Measurements from ENCODE around the gene KIF4A. TPM values are rescaled to one million over a fixed set of nuclear protein-coding genes. Genes with fewer than 3 reads are reported as not detected.

The KIF4A gene
- total RNA-seq, 1 experiment from 2014 or later = 52.9 TPM

- DNase-seq = no peak
- no peaks in the 10 kb centered on the region for H3F3A ChIP-seq (ENCODE audit: insufficient read depth, low read depth)
- H2AFZ ChIP-seq = peak overlapping the region; percentile 97
- H3K79me2 ChIP-seq (ENCODE audit: low read depth) = no peaks in the 10 kb centered on the region
- ChIA-PET CTCF (interaction anchor here (0.5 to 0.6 kb wide), 2 partner anchors 88 to 1102 kb away, joined by 4 to 7 read pairs; no protein-coding TSS in a partner anchor), POLR2A (ENCODE audit: unreplicated experiment) (interaction anchor here (0.5 kb wide), 1 partner anchor 1001 kb away, joined by 15 read pairs; no protein-coding TSS in a partner anchor)
- H3K4me3 ChIP-seq = peak overlapping the region; percentile 70
- 0 out of 2 replicates have a peak, but pooled peaks cover 7% of the 10 kb centered on the region for H3K4me1 ChIP-seq (replicated peaks; ENCODE audit: insufficient read depth)
- intact Hi-C loops (cut with micrococcal nuclease; ENCODE audit: unreplicated experiment) = loop anchor here (5.0 kb wide), 1 partner anchor 119 kb away; no protein-coding TSS in a partner anchor
- no peaks in the 10 kb centered on the region for H3K9me3 ChIP-seq (ENCODE audit: insufficient read depth, low read depth)
- no peak overlapping the region for H3K27ac ChIP-seq
- no peaks in the 10 kb centered on the region for H3K36me3 ChIP-seq (ENCODE audit: low read depth)
- no peaks in the 10 kb centered on the region for H3K9me2 ChIP-seq (ENCODE audit: insufficient read depth)
- BruUV-seq (replicated peaks) = TSS peak; percentile 59
- peak overlapping the region; percentile 90 for H3K4me2 ChIP-seq
- H4K20me1 ChIP-seq (ENCODE audit: insufficient read depth) = no peaks in the 10 kb centered on the region
- H3K27me3 ChIP-seq (ENCODE audit: insufficient read depth, low read depth) = no peaks in the 10 kb centered on the region
- TF ChIP-seq CTCF (conservative IDR thresholded peaks at IDR 0.05) = no peak
These were observed 143.3 kb downstream of the KIF4A start for GRCh38 chrX:70432936-70433847.

GRCh38 chrX:70433848-70434351 lies 144.0 kb downstream of the KIF4A start:
- Histone ChIP-seq H4K20me1 (ENCODE audit: insufficient read depth) (no peaks in the 10 kb centered on the region), H3K27me3 (ENCODE audit: insufficient read depth, low read depth) (no peaks in the 10 kb centered on the region), H3K27ac (0 out of 2 replicates have a peak overlapping the region, but pooled peaks have one; percentile 37), H2AFZ (peak overlapping the region; percentile 97), H3F3A (ENCODE audit: insufficient read depth, low read depth) (no peaks in the 10 kb centered on the region), H3K9me3 (ENCODE audit: insufficient read depth, low read depth) (no peaks in the 10 kb centered on the region), H3K4me3 (peak overlapping the region; percentile 70), H3K4me1 (replicated peaks; ENCODE audit: insufficient read depth) (0 out of 2 replicates have a peak, but pooled peaks cover 7% of the 10 kb centered on the region), H3K36me3 (ENCODE audit: low read depth) (no peaks in the 10 kb centered on the region), H3K9me2 (ENCODE audit: insufficient read depth) (no peaks in the 10 kb centered on the region), H3K4me2 (peak overlapping the region; percentile 90), H3K79me2 (ENCODE audit: low read depth) (no peaks in the 10 kb centered on the region)
- intact Hi-C loops (cut with micrococcal nuclease; ENCODE audit: unreplicated experiment) = loop anchor here (1.0 to 5.0 kb wide), 2 partner anchors 20 to 118 kb away; no protein-coding TSS in a partner anchor
- peak; percentile 44 to 81 for DNase-seq
- TF ChIP-seq EZH2 (IDR thresholded peaks at IDR 0.05; ENCODE audit: low read depth) (no peak), CTCF (conservative IDR thresholded peaks at IDR 0.05) (peak; percentile 75)
- POLR2A ChIA-PET (ENCODE audit: unreplicated experiment) = interaction anchor here (0.5 kb wide), 1 partner anchor 1085 kb away, joined by 4 read pairs; no protein-coding TSS in a partner anchor
- no TSS peak for BruUV-seq (replicated peaks)
- CTCF ChIA-PET = interaction anchor here (0.5 to 0.6 kb wide), 3 partner anchors 88 to 1101 kb away, joined by 3 to 7 read pairs (median 4); no protein-coding TSS in a partner anchor

- POLR2A ChIA-PET (ENCODE audit: unreplicated experiment) = interaction anchor here (0.5 kb wide), 1 partner anchor 1085 kb away, joined by 4 read pairs; no protein-coding TSS in a partner anchor
- no TSS peak for BruUV-seq (replicated peaks)
These were observed 144.5 kb downstream of the KIF4A start for GRCh38 chrX:70434352-70434866.

More at GRCh38 chrX:70434352-70434866, 144.5 kb downstream of the KIF4A start:
- Histone ChIP-seq H3K4me2 (peak overlapping the region; percentile 90), H3K36me3 (ENCODE audit: low read depth) (no peaks in the 10 kb centered on the region), H3K27me3 (ENCODE audit: insufficient read depth, low read depth) (no peaks in the 10 kb centered on the region), H3K9me3 (ENCODE audit: insufficient read depth, low read depth) (no peaks in the 10 kb centered on the region), H3F3A (ENCODE audit: insufficient read depth, low read depth) (no peaks in the 10 kb centered on the region), H3K4me1 (replicated peaks; ENCODE audit: insufficient read depth) (0 out of 2 replicates have a peak, but pooled peaks cover 12% of the 10 kb centered on the region), H3K27ac (0 out of 2 replicates have a peak overlapping the region, but pooled peaks have one; percentile 37), H3K79me2 (ENCODE audit: low read depth) (no peaks in the 10 kb centered on the region), H2AFZ (peak overlapping the region; percentile 97), H3K4me3 (peak overlapping the region; percentile 70), H3K9me2 (ENCODE audit: insufficient read depth) (no peaks in the 10 kb centered on the region), H4K20me1 (ENCODE audit: insufficient read depth) (no peaks in the 10 kb centered on the region)
- no peak for TF ChIP-seq CTCF (conservative IDR thresholded peaks at IDR 0.05)
- no peak for TF ChIP-seq EZH2 (IDR thresholded peaks at IDR 0.05; ENCODE audit: low read depth)
- CTCF ChIA-PET = interaction anchor here (0.5 kb wide), 1 partner anchor 311 kb away, joined by 3 read pairs; no protein-coding TSS in a partner anchor
- intact Hi-C loops (cut with micrococcal nuclease; ENCODE audit: unreplicated experiment) = loop anchor here (1.0 to 5.0 kb wide), 2 partner anchors 20 to 118 kb away; no protein-coding TSS in a partner anchor
- DNase-seq = peak; percentile 79 to 83
